Ramos (cell line): ENCODE data around the gene GLB1L3.

Experiments
- in situ Hi-C: fragments of 300-500 bp; cut with MboI; formaldehyde crosslinking; loops from one replicate; pipeline ENCODE4 v1.14.3; 2022; ENCODE audit warnings: low sequenced_read_pairs; ENCODE audit not compliant: unreplicated experiment

Gene GLB1L3, protein sequence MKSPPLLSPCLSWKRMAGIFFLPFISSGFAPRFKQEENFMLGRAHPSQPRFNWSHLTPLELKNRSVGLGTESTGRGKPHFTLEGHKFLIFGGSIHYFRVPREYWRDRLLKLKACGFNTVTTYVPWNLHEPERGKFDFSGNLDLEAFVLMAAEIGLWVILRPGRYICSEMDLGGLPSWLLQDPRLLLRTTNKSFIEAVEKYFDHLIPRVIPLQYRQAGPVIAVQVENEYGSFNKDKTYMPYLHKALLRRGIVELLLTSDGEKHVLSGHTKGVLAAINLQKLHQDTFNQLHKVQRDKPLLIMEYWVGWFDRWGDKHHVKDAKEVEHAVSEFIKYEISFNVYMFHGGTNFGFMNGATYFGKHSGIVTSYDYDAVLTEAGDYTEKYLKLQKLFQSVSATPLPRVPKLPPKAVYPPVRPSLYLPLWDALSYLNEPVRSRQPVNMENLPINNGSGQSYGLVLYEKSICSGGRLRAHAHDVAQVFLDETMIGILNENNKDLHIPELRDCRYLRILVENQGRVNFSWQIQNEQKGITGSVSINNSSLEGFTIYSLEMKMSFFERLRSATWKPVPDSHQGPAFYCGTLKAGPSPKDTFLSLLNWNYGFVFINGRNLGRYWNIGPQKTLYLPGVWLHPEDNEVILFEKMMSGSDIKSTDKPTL

DNA sequence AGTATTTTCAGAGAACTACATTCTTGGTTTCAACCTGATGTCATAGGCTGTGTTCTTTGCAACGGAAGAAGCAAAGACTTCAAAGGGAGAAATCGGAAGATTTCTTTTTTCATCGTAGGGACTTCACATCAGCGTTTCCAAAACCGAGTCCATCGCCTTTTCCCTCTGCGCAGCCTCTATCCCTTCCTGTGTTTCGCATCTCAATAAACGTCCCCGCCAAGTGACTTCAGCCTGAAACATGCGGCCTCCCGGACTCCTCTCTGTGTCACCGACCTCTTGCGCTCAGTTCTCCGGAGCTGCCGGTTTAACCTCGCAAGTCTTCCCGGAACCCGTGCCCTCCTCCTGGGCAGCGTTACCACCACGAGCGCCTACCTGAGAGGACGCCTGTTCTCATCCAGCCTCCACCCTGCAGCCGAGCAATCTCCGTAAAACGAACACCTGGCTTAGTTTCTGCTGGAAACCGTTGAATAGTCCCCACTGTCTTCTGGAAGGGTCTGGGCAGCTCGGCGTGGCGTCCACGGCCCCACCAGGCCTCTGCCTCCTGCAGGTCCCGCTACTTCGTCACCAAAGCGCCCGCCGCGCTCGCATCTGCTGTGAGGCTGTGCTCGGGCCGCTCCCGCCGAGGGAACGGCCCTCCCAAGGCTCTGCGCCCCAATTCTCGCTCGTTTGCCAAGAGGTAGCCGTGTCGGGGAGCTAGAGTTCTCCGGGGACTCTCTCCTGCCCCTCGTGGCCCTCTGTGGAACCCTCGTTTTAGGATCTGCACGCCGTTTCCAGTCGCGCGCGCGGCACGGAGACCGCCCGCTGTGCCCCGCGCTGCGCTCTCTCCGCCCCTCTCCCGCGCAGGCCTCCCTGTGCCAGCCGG lies at the start of gene GLB1L3:
Gene GLB1L3 (plus strand): TSS at position 846 of the 862 bp plus-strand sequence. CDS start 362 bp downstream, outside the sequence.
- in situ Hi-C loops = no loop called here

DNA sequence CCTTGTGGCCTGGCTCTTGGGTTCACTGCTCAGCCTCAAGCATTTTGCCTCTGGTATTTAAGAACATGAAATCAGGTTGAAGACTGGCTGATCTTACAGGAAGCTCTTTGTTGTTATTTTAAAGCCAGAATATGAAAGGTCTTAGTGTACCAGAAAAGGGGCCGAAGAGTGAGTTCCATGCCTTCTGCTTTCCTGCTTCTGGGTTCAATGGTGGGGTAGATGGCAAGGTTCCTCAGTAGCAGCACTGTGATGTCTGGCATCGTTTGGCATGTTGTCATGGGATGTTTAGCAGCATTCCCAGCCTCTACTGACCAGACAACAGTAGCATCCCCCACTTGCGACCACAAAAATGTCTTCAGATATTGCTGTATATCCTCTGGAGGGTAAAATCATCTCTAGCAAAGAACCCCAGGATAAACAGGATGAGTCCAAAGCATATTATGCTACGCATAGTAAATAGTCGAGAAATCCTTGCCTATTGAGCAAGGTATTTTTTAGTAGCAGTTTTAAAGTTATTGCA lies 49.3 kb upstream of the GLB1L3 start:
- in situ Hi-C loops = no loop called here

DNA sequence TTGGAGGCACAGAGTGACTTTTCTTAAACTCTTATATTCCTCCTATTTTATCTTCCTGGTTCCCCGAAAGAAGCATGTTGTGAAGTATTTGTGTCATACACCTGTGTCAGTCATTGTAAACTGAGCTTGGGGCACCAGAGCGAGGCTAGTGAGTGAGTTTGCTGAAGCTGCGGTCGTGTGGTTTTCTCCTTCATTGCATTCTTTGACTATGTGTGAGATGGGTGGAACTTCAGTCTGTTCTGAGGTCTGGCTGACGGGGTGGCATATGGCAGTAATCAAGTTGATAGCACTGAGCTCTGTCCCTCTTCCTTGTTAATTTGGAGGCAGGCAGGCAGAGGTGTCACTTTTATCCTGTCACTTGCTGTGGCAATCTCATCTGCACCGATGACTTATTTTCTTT lies 47.6 kb upstream of the GLB1L3 start:
- in situ Hi-C loops = no loop called here

DNA sequence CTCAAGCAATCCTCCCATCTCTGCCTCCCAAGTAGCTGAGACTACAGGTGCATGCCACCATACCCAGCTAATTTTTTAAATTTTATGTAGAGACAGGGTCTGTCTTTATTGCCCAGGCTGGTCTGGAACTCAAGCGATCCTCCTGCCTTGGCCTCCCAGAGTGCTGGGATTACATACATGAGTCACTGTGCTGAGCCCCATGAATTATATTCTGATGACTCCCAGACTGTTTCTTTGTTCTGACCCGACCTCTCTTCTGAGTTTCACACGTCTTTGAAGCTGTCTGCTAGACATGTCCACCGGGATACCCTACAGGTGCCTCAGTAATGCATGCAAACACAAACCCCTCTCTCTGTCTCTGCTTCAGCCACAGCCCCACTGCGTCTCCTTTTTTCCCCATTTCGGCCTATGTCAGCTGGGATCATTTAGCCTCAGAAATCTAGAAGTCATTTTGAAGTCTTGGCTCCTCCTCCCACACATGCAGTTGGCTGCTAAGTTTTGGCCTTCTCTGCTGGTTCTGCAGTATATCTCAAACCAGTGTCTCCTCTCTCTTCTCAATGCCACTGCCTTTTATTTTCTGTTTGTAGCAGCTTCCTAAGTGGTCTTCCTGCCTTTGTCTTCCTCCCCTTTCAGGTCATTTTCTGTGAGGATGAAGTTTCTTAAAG lies 46.9 kb upstream of the GLB1L3 start:
- in situ Hi-C loops = no loop called here

DNA sequence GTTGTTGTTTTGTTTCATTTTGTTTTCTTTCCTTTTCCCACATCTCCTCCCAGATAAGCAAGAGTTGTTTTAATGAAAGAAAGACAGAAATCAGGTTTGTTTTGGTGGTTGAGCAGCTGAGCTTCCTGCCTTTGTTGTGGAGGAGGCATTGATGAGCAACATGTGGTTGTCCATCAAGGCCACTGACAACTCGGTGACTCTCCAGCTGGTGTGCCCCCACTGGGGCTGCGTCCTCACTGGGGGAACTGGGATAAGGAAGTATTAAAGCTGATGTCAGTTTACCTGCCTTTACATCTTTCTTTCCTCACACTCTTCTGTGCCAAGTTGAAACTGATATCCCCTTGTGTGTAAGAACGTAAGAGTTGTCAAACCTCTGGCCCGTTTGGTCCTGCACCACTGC lies 45.8 kb upstream of the GLB1L3 start:
- in situ Hi-C loops = no loop called here

DNA sequence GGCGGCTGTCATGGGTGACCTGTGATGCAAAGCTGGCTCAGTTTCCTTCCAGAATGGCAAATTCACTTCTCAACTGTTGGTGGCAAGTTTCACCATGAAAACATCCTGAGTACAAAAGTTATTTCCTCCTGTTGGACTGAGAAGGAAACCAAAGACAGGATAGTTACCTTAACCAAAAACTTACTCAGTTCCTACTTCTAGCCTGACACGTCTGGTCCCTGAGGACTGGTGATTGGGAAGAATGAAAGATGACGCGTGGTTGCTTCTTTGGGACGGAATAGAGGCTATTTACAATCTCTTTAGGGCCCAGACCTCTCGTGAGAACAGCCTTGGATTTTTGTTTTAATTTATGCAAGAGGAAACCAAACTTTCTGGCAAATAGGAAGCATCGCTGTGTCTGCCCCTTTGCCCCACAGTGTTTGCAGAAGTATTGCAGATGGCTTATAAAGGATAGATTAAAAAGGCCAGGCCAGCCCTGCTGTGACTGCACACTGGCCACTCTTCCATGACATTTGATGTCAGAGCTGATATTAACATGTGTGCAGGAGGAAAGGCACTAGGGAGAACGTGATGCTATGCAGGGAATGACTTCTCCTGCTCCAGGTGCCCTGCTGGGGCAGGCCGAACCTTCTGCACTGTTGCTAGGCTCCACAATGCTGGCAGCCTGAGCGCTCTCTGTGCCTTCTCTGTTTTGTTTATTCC lies 44.1 kb upstream of the GLB1L3 start:
- in situ Hi-C loops = no loop called here

DNA sequence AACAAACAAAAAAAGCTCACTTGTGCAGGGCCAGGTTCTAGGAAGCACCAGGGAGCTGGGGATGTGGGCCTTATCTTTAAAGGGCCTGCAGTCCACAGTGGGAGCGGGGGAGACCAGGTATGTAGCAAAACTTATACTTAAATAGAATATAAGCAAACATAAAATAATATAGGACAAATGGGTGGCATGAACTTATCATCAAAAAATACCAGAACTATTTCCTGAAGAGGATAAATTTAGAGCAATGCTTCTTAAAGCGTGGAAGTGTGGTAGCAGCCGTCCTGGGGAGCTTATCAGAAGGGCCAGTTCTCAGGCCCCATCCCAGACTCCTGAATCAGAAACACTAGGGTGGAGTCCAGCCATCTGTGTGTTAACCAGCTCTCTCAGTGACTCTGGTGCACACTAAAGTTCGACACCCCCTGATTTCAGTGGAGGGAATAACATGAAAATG lies 42.4 kb upstream of the GLB1L3 start:
- in situ Hi-C loops = no loop called here

DNA sequence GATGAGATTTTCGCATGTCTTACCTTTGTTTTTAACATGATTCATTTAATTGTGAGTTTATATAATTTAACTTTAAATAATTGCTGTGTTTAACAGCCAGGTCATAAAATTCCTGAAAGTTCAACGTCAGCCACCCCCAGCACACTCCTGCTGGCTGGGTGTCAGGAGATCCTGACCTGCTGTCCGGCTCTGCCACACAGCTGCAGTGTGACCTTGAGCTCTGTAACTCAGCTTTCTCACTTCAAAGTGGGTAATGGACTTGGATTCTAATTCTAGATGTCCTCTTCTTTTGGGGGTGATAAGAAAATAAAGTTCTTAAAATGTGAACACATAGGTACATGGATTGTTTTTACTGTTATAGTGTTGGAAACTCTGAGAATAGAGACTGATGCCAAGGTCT lies 40.8 kb upstream of the GLB1L3 start:
- in situ Hi-C loops = no loop called here

DNA sequence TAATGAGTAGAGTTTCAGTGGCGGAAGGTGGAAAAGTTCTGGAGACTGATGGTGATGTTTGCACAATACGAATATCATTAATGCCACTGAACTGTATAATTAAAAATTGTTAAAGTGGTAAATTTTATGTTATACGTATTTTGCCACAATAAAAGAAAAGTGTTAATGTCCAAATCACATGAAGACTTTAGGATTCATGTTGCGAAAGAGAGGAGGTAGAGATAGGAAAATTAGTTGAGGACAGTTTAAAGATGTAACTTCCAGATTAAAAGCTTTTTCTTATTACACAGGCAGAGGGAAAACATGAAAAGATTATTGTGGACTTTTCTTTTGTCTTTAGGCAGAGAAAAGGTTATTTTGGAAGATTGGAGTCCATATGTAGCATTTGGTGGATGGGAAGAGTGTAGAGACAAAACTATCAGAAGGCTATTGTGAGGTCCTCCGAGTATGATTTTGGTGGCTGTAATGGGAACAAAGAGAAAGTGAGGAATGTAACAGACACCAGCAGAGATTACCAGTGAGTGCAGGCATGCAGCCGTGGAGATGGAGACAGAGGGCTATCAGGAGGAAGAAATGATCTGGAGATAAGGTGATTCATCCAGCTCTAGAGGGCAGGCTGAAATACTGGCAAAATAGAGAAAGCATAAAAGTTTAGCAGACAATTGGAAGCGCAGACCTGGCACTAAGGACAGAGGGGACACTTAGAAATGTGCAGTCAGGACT lies 39.2 kb upstream of the GLB1L3 start:
- in situ Hi-C loops = no loop called here

DNA sequence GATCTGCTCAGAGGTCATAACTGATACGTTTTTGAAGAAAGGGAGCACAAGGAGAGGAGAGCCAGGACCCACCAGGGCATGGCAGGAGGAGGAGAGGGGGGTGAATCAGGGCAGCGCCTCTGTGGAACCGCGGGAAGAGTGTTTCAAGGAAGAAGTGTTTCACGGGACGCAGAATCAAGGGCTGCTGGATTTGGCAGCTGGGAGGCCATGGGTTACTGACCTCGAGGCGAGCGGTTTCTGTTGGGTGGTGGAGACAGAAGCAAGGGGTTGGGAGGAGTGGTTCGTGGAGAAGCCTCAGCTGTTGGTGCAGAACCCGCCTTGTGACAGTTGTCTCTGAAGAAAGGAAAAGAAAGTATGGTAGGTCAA lies 38.6 kb upstream of the GLB1L3 start:
- in situ Hi-C loops = no loop called here

DNA sequence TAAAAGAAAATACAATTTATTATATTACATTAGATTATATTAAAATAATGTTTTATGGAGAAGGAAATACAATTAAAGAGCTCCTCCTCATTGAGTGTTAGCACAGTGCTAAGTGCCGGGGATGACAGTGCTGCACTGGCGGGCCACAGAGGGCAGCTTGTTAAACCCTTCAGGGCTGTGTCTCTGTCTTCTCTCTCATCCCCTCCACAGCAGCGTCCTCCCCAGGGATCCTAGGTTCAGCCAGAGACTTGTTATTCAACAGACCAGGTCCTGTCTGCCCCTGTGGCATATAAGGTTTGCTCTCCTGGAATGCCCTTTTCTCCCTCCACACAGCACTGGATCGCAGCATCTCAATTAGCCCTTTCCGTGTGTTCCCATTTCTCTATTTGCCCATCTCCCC lies 37.2 kb upstream of the GLB1L3 start:
- in situ Hi-C loops = no loop called here

DNA sequence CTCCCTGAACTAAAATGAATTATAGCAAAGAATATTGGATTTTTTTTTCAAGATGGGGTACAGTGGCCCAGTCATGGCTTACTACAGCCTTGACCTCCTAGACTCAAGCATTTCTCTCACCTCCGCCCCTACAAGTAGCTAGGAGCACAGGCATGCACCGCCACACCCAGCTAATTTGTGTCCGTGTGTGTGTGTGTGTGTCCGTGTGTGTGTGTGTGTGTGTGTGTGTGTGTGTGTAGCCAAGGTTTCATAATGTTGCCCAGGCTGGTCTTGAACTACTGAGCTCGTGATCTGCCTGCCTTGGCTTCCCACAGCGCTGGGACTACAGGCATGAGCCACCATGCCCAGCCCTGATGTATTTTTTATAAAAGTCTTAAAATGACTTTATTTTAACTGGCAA lies 35.6 kb upstream of the GLB1L3 start:
- in situ Hi-C loops = no loop called here

DNA sequence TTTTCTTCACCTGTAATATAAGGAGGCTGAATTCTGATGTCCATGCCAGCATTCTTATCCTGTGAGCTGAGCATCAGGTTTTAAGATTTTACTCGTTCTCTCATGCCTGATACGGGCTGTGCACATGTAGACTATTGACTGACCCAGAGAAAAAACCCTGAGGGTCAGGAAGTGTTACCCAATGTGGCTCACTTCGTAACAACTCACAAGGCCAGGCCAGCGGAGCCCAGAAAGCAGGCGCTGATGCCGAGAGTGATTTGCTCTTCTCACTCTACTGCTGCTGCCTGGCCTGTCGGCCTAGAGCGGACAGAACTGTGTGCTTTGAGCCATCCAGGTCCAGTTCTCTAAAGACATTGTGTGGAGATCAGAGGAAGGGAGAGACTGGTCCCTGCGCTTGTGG lies 33.8 kb upstream of the GLB1L3 start:
- in situ Hi-C loops = no loop called here

DNA sequence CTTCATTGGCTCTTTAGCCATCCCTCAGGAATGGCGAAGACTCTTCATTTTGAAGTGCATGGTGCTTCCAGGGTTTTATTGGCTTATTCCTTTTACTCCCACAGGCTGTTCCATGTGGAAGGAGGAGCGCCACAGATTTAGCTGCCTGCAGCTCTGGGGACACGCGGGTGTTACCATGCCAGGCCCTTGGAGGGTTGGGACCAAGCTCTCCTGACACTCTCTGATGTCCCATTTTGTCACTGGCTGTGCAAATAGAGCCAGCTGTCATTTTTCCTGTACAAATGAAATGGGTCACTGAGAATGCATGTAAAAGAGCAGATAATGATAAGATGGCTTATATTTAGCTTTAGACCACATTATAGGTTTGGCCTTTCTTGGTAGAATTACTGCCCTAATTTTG lies 32.3 kb upstream of the GLB1L3 start:
- in situ Hi-C loops = no loop called here

DNA sequence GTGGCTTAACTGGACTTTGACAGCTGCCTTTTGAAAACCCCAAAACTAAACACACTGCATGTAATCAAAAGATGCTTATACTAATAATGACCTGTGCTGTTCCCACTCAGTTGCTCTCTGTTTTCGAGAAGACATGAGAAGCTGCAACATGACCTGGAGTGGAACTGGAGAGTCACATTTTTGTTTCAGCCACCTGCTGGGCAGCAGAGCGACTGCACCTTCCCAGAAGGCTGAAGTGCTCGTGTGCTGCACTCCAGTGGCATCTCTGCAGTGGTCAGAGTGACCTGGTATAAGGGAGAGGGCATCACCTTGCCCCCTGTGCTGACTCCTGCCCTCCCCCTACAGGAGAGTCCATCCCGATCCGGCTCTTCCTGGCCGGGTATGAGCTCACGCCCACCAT lies 31.6 kb upstream of the GLB1L3 start:
- in situ Hi-C loops = no loop called here

DNA sequence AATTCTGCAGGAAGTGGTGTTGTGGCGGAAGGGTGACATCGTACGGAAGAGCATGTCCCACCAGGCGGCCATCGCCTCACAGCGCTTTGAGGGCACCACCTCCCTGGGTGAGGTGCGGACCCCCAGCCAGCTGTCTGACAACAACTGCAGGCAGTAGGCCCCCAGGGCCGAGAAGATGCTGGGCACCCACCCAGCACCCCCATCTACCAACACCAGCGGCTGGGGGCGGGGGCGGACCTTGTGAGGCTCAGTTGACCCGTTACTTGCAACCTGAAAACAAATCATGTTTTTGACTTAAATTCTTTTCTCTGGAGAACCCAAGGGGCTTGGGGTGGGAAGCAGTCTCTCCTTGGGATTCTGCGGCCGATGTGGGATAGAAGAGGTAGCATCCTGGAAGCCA lies 30.7 kb upstream of the GLB1L3 start:
- in situ Hi-C loops = no loop called here

DNA sequence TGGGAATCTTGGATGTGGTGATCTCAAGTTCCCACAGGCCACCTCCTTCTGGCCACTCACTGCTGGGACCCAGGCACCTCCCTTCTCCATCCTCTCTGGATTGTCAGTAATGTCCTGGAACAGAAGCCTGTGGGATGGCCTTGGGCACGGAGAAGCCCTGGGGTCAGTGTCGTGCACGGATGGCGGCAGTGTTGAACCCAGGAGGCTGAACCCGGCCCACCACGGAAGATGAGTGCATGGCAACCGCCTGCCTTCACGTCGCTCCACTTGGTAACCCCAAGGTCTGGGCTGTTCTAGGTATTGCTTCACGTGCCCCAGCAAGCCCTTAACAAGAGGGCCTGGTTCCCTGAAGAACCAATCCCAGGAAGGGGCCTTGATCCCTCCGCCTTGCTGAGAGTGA lies 30.1 kb upstream of the GLB1L3 start:
- in situ Hi-C loops = no loop called here

DNA sequence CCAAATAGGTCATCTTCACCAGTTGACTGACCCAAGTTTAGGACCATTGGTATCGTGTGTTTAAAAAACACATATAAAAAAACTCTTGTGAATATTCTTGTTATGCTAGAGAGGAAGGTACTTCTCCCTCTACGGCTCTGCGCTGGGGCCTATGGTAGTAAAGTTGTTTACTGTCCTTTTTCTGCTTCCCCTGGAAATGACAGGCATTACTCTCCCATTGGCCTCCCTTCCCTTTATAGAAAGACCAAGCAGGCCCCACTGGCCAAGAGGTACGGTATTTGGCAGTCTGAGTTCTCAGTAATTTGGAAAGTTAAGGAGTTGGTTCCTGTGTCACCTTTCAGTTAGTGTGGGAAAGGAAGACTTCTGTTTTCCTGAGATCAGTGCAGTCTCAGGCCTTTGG lies 29.5 kb upstream of the GLB1L3 start:
- in situ Hi-C loops = no loop called here

DNA sequence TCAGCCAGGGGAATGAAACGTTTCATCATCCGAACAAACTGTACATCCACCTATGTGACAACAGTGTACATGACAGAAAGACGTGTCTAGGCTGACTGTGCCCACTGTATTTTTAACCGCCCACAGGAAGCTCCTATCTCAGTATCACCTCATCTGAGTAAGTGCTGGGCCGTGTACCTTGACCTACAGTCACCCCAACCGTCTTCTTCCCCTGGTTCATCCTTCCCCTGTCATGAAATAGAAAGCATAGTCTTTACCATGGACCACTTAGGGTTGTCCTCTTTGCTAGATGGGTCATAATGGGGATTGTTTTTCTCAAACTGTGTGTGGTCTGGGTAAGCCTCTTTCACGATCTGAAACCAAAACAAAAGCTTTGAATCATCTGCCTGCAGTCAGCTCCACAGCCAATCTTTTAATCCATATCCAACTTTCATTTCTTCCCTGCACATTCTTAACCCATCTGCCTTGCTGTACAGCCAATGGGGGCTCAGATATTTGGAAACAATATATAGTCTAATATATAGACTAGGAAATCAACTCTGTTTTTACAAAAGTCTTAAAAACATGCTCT lies 27.2 kb upstream of the GLB1L3 start:
- in situ Hi-C loops = no loop called here
